T-cell (primary cell): Measurements from ENCODE around the gene NPHP4. TPM values are rescaled to one million over a fixed set of nuclear protein-coding genes. Genes with fewer than 3 reads are reported as not detected.

ENCODE experiments used
- ATAC-seq, 4 experiments: fragments of 200-7000 bp in 3 of 4; fragments of 150-1000 bp in 1 of 4; cut with Tn5 transposase; replicated peaks in 1 of 4; 1 replicate in 3 of 4; 2 replicates in 1 of 4; pipeline ENCODE4 v1.10.0; 2021; ENCODE audit warnings: moderate library complexity in 3 of 4, mild to moderate bottlenecking in 2 of 4, moderate number of reproducible peaks in 1 of 4
- CTCF ChIA-PET, 2 donors: fragments of 300-600 bp; sonication (Branson Sonifier 250); formaldehyde crosslinking; loops; one replicate each; lab custom pipeline; 2022; ENCODE audit warnings: antibody characterized with exemption in 2 of 2; lab: Charles Lee
- POLR2A ChIA-PET, 2 donors: fragments of 300-600 bp; sonication (Branson Sonifier 250); formaldehyde crosslinking; loops; one replicate each; lab custom pipeline; 2022; ENCODE audit warnings: antibody characterized with exemption in 2 of 2; lab: Charles Lee
- DNase-seq, 35 experiments: peaks; one replicate each; pipeline versions ENCODE4 v3.0.0 to v3.0.0-alpha.2; 2013 to 2023
- H3K27ac ChIP-seq: one replicate; pipeline ENCODE4 v1.5.1; 2013; ENCODE audit warnings: low read length
- H3K27me3 ChIP-seq, 2 experiments: replicated peaks in 1 of 2; 1 replicate in 1 of 2; 2 replicates in 1 of 2; pipeline versions ENCODE4 v1.6.1 to v1.7.0; 2013; ENCODE audit warnings: low read length in 1 of 2, mixed read lengths in 1 of 2; ENCODE audit not compliant: control insufficient read depth in 2 of 2, insufficient read depth in 2 of 2; ENCODE audit errors: extremely low read depth in 1 of 2
- H3K36me3 ChIP-seq, 2 donors: 1 replicate in 1 of 2; 2 replicates in 1 of 2; pipeline versions ENCODE4 v1.6.1 to v1.7.0; 2013; ENCODE audit warnings: low read length in 1 of 2; ENCODE audit not compliant: control insufficient read depth in 2 of 2, insufficient read depth in 1 of 2; ENCODE audit errors: extremely low read depth in 1 of 2
- H3K4me1 ChIP-seq, 2 experiments: 1 replicate in 1 of 2; 2 replicates in 1 of 2; pipeline versions ENCODE4 v1.6.1 to v1.7.0; 2013; ENCODE audit warnings: low read length in 2 of 2, mixed read lengths in 1 of 2; ENCODE audit not compliant: insufficient read depth in 2 of 2, control insufficient read depth in 1 of 2; ENCODE audit errors: extremely low read depth in 1 of 2
- H3K4me3 ChIP-seq, 2 donors: 1 replicate in 1 of 2; 2 replicates in 1 of 2; pipeline versions ENCODE4 v1.5.1 to v1.7.0; 2013; ENCODE audit warnings: mild to moderate bottlenecking in 2 of 2, low read length in 1 of 2, moderate library complexity in 1 of 2; ENCODE audit not compliant: control insufficient read depth in 1 of 2; ENCODE audit errors: extremely low read depth in 1 of 2
- H3K9me3 ChIP-seq: 2 replicates; pipeline ENCODE4 v1.7.0; 2013
- H3K27ac Mint-ChIP-seq, 2 donors: one replicate each; pipeline ENCODE4 v1.8.0; 2020 to 2021; ENCODE audit warnings: mild to moderate bottlenecking in 2 of 2, mixed read lengths in 2 of 2
- H3K27me3 Mint-ChIP-seq, 2 donors: one replicate each; pipeline ENCODE4 v1.8.0; 2021 to 2022; ENCODE audit warnings: mixed read lengths in 2 of 2
- H3K36me3 Mint-ChIP-seq: one replicate; pipeline ENCODE4 v1.8.0; 2021; ENCODE audit warnings: mixed read lengths
- H3K4me1 Mint-ChIP-seq, 3 donors: one replicate each; pipeline ENCODE4 v1.8.0; 2020 to 2022; ENCODE audit warnings: mixed read lengths in 3 of 3, mild to moderate bottlenecking in 1 of 3
- H3K4me3 Mint-ChIP-seq, 3 donors: one replicate each; pipeline ENCODE4 v1.8.0; 2020 to 2022; ENCODE audit warnings: mild to moderate bottlenecking in 3 of 3, mixed read lengths in 3 of 3, moderate library complexity in 3 of 3
- H3K9me3 Mint-ChIP-seq, 3 donors: one replicate each; pipeline ENCODE4 v1.8.0; 2020 to 2022; ENCODE audit warnings: mixed read lengths in 3 of 3
- WGBS: methylation state at CpG from one replicate; pipeline ENCODE4 v1.1.5; 2013; ENCODE audit warnings: missing lambda C conversion rate; ENCODE audit not compliant: insufficient coverage; 5-methylcytosine and 5-hydroxymethylcytosine counted together
- total RNA-seq, 35 experiments: library from RNA in 6 of 35; stranded (reverse) in 6 of 35; fragments of 120-200 nt in 1 of 35; gene quantifications; one replicate each; pipeline versions ENCODE4 v1.2.1 to v1.2.4 and lab custom pipeline; 2013 to 2026

NPHP4 gene
- total RNA-seq, 5 donors from 2014 or later (not counting 1 experiment from before 2014, with no cell fraction given): 9.0 to 10.5 (median 9.8) TPM

DNA sequence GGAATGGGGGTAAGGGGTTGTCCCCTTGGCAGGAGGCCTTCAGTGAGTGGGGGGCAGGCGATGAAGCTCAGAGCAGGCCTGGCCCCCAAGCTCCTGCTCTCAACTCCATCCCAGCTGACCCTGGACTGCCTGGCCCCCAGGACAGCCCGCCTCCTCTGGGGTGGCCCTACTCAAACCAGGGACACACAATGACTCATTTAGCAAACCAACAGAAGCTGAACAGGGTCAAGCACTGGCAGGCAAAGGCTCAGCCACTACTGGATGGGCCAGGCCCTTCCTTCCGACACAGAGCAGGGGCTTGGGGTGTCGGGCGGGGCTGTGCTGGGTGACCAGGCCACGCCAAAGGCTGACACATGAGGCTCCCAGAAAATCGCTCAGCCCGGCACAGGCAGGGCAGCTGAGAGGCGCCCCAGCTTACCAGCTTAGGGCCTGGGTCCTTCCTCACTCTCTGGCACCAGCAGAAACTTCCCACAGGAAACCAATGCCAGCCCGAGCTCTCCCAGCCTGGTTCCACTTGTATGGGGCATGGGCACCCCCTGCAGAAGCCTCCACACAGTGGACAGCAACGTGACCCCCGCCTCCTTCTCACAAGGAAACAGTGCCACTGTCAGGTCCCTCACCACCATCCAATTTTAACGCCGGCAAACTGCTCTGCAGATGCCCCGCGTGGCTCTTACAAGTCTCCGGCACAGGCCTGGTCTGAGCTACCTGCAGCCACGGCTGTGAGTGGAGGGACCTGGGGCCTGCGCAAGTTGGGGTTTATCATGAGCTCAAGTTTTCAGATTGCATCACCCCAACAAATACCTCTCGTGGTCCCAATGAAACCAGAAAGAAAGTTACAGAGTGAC, 114.3 kb downstream of the NPHP4 start:
- no peaks in the 10 kb centered on the region for H3K27me3 Mint-ChIP-seq
- no peaks in the 10 kb centered on the region for H3K9me3 ChIP-seq
- no peak overlapping the region for H3K27ac Mint-ChIP-seq
- no peak for DNase-seq
- H3K36me3 ChIP-seq: peaks cover 0 to 12% of the 10 kb centered on the region in 2 donors
- ChIA-PET CTCF (no interaction called here), POLR2A (no interaction called here)
- H3K27me3 ChIP-seq: no peaks in the 10 kb centered on the region
- no peak overlapping the region for H3K4me3 ChIP-seq
- H3K4me1 ChIP-seq: no peaks in the 10 kb centered on the region
- H3K36me3 Mint-ChIP-seq: peaks cover 42% of the 10 kb centered on the region
- H3K4me3 Mint-ChIP-seq: no peak overlapping the region
- 96% methylated on average over 14 of the region's 20 CpGs for whole genome bisulfite sequencing
- peaks cover 0 to 4% (median 0%) of the 10 kb centered on the region in 3 donors for H3K9me3 Mint-ChIP-seq
- no peaks in the 10 kb centered on the region for H3K4me1 Mint-ChIP-seq
- H3K27ac ChIP-seq: no peak overlapping the region
- no peak for ATAC-seq

DNA sequence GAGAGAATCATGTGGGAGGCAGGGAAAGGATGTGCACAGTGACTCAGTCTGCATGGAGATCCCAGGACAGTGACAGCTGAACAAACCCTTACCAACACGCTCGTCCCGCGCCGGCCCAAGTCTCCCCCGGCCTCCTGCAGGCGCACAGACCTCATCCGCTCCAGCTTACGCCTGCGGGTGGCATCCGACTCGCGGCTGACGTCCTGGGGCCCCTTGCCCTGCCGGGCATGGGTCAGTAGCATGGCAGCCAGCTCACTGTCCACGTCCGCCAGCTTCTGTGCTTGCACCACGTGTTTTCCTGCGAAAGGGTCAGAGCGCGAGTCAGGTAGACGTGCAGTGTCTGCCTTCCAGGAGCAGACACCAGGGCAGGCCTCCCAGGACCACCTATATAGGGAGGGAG, 115.2 kb downstream of the NPHP4 start:
- Histone ChIP-seq H3K27me3 (no peaks in the 10 kb centered on the region), H3K4me1 (no peaks in the 10 kb centered on the region), H3K9me3 (no peaks in the 10 kb centered on the region), H3K27ac (no peak overlapping the region), H3K36me3 (peaks cover 0 to 12% of the 10 kb centered on the region in 2 donors), H3K4me3 (no peak overlapping the region)
- H3K27ac Mint-ChIP-seq: no peak overlapping the region
- ATAC-seq: no peak
- CTCF ChIA-PET: no interaction called here
- peaks cover 39% of the 10 kb centered on the region for H3K36me3 Mint-ChIP-seq
- POLR2A ChIA-PET: no interaction called here
- H3K27me3 Mint-ChIP-seq: no peaks in the 10 kb centered on the region
- WGBS: 85% methylated on average over 22 of the region's 22 CpGs
- no peak for DNase-seq
- H3K4me1 Mint-ChIP-seq: no peaks in the 10 kb centered on the region
- no peak overlapping the region for H3K4me3 Mint-ChIP-seq
- H3K9me3 Mint-ChIP-seq: peaks cover 0 to 4% (median 0%) of the 10 kb centered on the region in 3 donors

DNA sequence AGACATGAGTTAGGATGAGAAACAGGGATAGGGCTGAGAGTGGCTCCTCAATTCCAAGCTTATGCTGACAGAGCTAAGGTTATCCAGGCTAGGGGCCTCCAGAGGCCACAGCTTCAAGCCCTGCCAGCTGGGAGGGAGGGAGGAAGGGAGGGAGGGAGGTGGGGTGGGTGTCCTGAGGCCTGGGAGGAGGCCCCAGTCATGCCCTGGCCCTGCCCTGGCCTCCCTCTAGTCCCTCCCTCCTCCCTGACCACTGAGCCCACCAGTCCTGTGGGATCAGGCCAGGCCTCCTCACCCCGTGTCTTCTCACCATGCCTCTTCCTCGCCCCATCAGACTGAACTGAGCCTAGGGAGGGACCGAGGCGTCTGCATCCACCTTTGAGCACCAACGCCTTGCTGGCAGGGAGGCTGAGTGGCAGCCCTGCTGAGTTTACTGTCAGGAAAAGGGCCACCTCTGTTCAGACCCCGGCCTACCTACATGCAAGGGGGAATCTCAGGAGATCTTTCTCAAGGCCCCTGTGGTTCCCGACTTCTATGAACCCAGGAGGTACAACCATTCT, 116.1 kb downstream of the NPHP4 start:
- Mint-ChIP-seq H3K4me3 (no peak overlapping the region), H3K36me3 (peaks cover 41% of the 10 kb centered on the region), H3K4me1 (no peaks in the 10 kb centered on the region), H3K27ac (no peak overlapping the region), H3K9me3 (peaks cover 0 to 4% (median 0%) of the 10 kb centered on the region in 3 donors), H3K27me3 (no peaks in the 10 kb centered on the region)
- Histone ChIP-seq H3K9me3 (no peaks in the 10 kb centered on the region), H3K27me3 (no peaks in the 10 kb centered on the region), H3K27ac (no peak overlapping the region), H3K36me3 (peaks cover 0 to 12% of the 10 kb centered on the region in 2 donors), H3K4me3 (no peak overlapping the region), H3K4me1 (no peaks in the 10 kb centered on the region)
- WGBS: 100% methylated on average over 5 of the region's 7 CpGs
- no peak for DNase-seq
- ATAC-seq: no peak
- CTCF ChIA-PET: no interaction called here
- POLR2A ChIA-PET: no interaction called here

DNA sequence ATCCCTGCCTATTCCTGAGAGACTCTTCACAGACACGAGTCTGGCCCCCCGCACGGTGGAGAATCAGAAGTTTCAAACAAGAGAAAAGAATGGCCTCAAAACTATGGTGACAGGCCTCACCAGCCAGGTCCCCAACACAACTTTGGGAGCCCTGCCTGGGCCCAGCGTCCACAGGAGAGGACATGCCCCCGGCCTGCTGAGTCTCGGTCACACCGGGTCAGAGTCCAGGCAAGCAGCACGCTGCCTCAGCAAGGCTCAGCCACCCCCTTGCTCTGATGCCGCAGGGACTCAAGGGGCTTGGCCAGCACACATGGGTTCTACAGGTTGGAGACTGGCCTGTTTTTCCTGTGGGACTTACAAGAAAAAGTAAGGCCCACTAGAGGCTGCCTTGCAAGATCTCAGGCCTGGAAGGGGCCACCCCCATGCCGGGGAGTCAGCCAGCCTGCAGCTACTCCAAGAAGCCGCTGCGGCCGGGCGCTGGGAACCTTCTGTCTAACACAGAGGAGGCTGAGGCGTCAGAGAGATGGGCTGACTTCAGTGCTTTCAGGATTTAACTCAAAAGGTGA, 116.8 kb downstream of the NPHP4 start:
- H3K27me3 ChIP-seq: no peaks in the 10 kb centered on the region
- H3K4me1 Mint-ChIP-seq: no peaks in the 10 kb centered on the region
- H3K36me3 ChIP-seq: peaks cover 0 to 9% of the 10 kb centered on the region in 2 donors
- H3K9me3 Mint-ChIP-seq: peaks cover 0 to 4% (median 0%) of the 10 kb centered on the region in 3 donors
- H3K36me3 Mint-ChIP-seq: peaks cover 38% of the 10 kb centered on the region
- no peak overlapping the region for H3K4me3 Mint-ChIP-seq
- DNase-seq (no peak), ATAC-seq (no peak)
- WGBS: 90% methylated on average over 15 of the region's 15 CpGs
- no peak overlapping the region for H3K27ac ChIP-seq
- no peak overlapping the region for H3K27ac Mint-ChIP-seq
- H3K9me3 ChIP-seq: no peaks in the 10 kb centered on the region
- no peak overlapping the region for H3K4me3 ChIP-seq
- POLR2A ChIA-PET: no interaction called here
- no peaks in the 10 kb centered on the region for H3K27me3 Mint-ChIP-seq
- no peaks in the 10 kb centered on the region for H3K4me1 ChIP-seq
- CTCF ChIA-PET: no interaction called here

DNA sequence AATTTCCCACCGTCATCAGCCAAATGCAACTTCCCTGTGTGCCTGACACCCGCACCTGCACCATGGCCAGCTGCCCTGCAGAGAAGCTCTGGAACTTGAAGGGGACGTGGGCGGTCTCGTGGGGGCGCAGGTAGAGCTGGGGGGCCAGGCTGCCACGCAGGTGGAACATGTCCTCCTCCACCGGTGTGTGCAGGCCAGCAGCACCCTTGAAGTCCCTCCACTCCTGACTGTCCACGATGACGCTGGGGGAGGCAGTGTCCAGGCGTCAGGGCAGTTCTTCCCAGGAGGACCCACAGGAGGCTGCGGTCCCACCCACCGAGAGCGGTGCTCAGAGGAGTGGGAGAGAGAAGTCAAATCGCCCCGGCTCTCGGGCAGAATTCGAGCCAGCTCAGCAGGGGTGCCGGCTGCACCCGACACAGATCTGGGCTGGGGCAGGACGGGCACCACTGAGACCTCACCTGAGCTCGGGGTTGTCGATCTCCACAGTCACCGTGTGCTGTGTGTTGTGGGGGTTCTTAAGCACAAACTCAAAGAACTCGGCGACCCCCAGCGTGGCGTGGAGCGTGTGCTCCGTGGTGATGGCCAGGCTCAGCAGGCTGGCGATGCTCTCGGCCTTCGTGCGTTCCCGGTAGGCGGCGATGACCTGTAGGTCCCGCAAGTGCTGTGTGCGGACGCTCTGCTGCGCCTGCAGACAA, 117.7 kb downstream of the NPHP4 start:
- Mint-ChIP-seq H3K36me3 (peaks cover 29% of the 10 kb centered on the region), H3K9me3 (no peaks in the 10 kb centered on the region), H3K27ac (no peak overlapping the region), H3K4me1 (no peaks in the 10 kb centered on the region), H3K27me3 (no peaks in the 10 kb centered on the region), H3K4me3 (no peak overlapping the region)
- ChIA-PET CTCF (no interaction called here), POLR2A (no interaction called here)
- H3K9me3 ChIP-seq: no peaks in the 10 kb centered on the region
- no peaks in the 10 kb centered on the region for H3K27me3 ChIP-seq
- H3K4me1 ChIP-seq: no peaks in the 10 kb centered on the region
- peaks cover 0 to 6% of the 10 kb centered on the region in 2 donors for H3K36me3 ChIP-seq
- H3K27ac ChIP-seq: no peak overlapping the region
- no peak for DNase-seq
- H3K4me3 ChIP-seq: no peak overlapping the region
- no peak for ATAC-seq
- WGBS: 97% methylated on average over 39 of the region's 41 CpGs

DNA sequence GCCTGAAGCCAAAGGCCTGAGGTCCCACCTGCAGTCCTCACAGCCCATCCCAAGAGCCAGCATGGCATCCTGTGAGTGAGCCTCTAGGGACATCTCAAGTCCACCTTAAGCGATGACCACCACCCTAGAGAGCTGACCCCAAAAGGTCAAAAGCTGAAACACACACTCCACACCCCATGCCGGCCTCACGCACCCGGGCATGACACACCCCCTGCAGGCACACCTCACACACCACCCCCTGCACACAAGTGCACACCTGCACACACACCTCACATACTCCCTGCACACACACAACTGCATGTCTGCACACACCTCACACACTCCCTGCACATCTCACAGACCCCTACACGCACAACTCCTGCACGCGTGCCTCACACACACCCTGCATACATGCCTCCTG, 118.7 kb downstream of the NPHP4 start:
- Histone ChIP-seq H3K9me3 (no peaks in the 10 kb centered on the region), H3K4me1 (no peaks in the 10 kb centered on the region), H3K4me3 (no peak overlapping the region), H3K36me3 (peaks cover 0 to 6% of the 10 kb centered on the region in 2 donors), H3K27ac (no peak overlapping the region), H3K27me3 (no peaks in the 10 kb centered on the region)
- ChIA-PET CTCF (no interaction called here), POLR2A (no interaction called here)
- no peak for DNase-seq
- Mint-ChIP-seq H3K27ac (no peak overlapping the region), H3K4me3 (no peak overlapping the region), H3K4me1 (no peaks in the 10 kb centered on the region), H3K27me3 (no peaks in the 10 kb centered on the region), H3K36me3 (peaks cover 22% of the 10 kb centered on the region), H3K9me3 (no peaks in the 10 kb centered on the region)
- WGBS: 98% methylated on average over 6 of the region's 7 CpGs
- no peak for ATAC-seq
